IMR-90 (cell line): ENCODE measurements around the gene SPRR3. TPM values are rescaled to one million over a fixed set of nuclear protein-coding genes. Genes with fewer than 3 reads are reported as not detected.

Experiments used
- ATAC-seq: fragments of 200-7000 bp; cut with Tn5 transposase; 2 replicates; pipeline ENCODE4 v1.9.1; 2020; ENCODE audit warnings: low read depth, mild to moderate bottlenecking, moderate library complexity
- BruUV-seq: library from RNA; stranded (reverse); fragments of 400-500 nt; replicated peaks from 2 replicates; lab custom pipeline; 2021; lab: Mats Ljungman, UMichigan
- CTCF ChIA-PET: fragments of 300-600 bp; formaldehyde crosslinking; extraction: SDS; loops from one replicate; lab custom pipeline; 2021; ENCODE audit warnings: antibody characterized with exemption; lab: Yijun Ruan, JAX
- POLR2A ChIA-PET: fragments of 300-600 bp; sonication (Branson Sonifier 250); formaldehyde crosslinking; loops from one replicate; lab custom pipeline; 2022; ENCODE audit warnings: antibody characterized with exemption; ENCODE audit not compliant: unreplicated experiment; lab: Charles Lee
- DNase-seq: peaks from one replicate; pipeline ENCODE4 v3.0.0; 2013
- H2AFZ ChIP-seq: replicated peaks from 2 replicates; pipeline ENCODE3; 2013; ENCODE audit warnings: low read length, mild to moderate bottlenecking; ENCODE audit not compliant: poor library complexity
- H2AK5ac ChIP-seq: 2 replicates; pipeline ENCODE4 v1.6.1; 2013; ENCODE audit warnings: low read depth, low read length, inconsistent platforms
- H2AK9ac ChIP-seq: replicated peaks from 2 replicates; pipeline ENCODE3; 2013; ENCODE audit warnings: mild to moderate bottlenecking, low read depth, low read length, moderate library complexity; ENCODE audit not compliant: poor library complexity
- H2BK120ac ChIP-seq: 2 replicates; pipeline ENCODE4 v1.6.1; 2013; ENCODE audit warnings: low read depth, low read length, inconsistent platforms
- H2BK15ac ChIP-seq: 3 replicates; pipeline ENCODE4 v1.6.1; 2013; ENCODE audit warnings: low read depth, low read length, inconsistent platforms
- H2BK20ac ChIP-seq: 2 replicates; pipeline ENCODE4 v1.6.1; 2013; ENCODE audit warnings: low read depth, mild to moderate bottlenecking, inconsistent platforms, low read length, moderate library complexity
- H2BK5ac ChIP-seq: 2 replicates; pipeline ENCODE4 v1.6.1; 2013; ENCODE audit warnings: mild to moderate bottlenecking, low read depth, low read length, inconsistent platforms; ENCODE audit not compliant: poor library complexity, severe bottlenecking
- H3K14ac ChIP-seq: replicated peaks from 2 replicates; pipeline ENCODE4 v1.6.1; 2013; ENCODE audit warnings: low read depth, low read length, inconsistent platforms
- H3K18ac ChIP-seq: 2 replicates; pipeline ENCODE4 v1.6.1; 2013; ENCODE audit warnings: low read depth, low read length, control low read depth
- H3K23ac ChIP-seq: 2 replicates; pipeline ENCODE4 v1.6.1; 2013; ENCODE audit warnings: low read depth, low read length, inconsistent platforms
- H3K27ac ChIP-seq: 2 replicates; pipeline ENCODE4 v1.5.1; 2013; ENCODE audit warnings: mild to moderate bottlenecking, control low read depth, low read length; ENCODE audit not compliant: insufficient read depth
- H3K27me3 ChIP-seq: 2 replicates; pipeline ENCODE4 v1.6.1; 2013; ENCODE audit warnings: low read length; ENCODE audit not compliant: control insufficient read depth, insufficient read depth
- H3K36me3 ChIP-seq: 2 replicates; pipeline ENCODE4 v1.6.1; 2013; ENCODE audit warnings: low read length, mixed read lengths; ENCODE audit not compliant: control insufficient read depth, insufficient read depth
- H3K4ac ChIP-seq: 2 replicates; pipeline ENCODE4 v1.6.1; 2013; ENCODE audit warnings: low read depth, low read length, inconsistent platforms
- H3K4me1 ChIP-seq: 2 replicates; pipeline ENCODE4 v1.6.1; 2013; ENCODE audit warnings: low read length, mixed read lengths; ENCODE audit not compliant: control insufficient read depth, insufficient read depth
- H3K4me2 ChIP-seq: 2 replicates; pipeline ENCODE4 v1.6.1; 2013; ENCODE audit warnings: low read depth, mild to moderate bottlenecking, control low read depth, low read length, moderate library complexity
- H3K4me3 ChIP-seq: 2 replicates; pipeline ENCODE4 v1.5.1; 2013; ENCODE audit warnings: low read depth, mild to moderate bottlenecking, control low read depth, low read length, moderate library complexity; ENCODE audit not compliant: insufficient read depth
- H3K56ac ChIP-seq: 2 replicates; pipeline ENCODE4 v1.6.1; 2013; ENCODE audit warnings: low read length, inconsistent platforms; ENCODE audit not compliant: insufficient read depth; ENCODE audit errors: extremely low read depth
- H3K79me1 ChIP-seq, 2 experiments: 2 replicates each; pipeline ENCODE4 v1.6.1; 2013; ENCODE audit warnings: low read length in 2 of 2, inconsistent platforms in 1 of 2, low read depth in 1 of 2
- H3K9ac ChIP-seq: 2 replicates; pipeline ENCODE4 v1.6.1; 2013; ENCODE audit warnings: low read depth, low read length, control low read depth
- H3K9me1 ChIP-seq: 2 replicates; pipeline ENCODE4 v1.6.1; 2013; ENCODE audit warnings: low read length, inconsistent platforms; ENCODE audit not compliant: insufficient read depth
- H3K9me3 ChIP-seq: 2 replicates; pipeline ENCODE4 v1.6.1; 2013; ENCODE audit warnings: low read length; ENCODE audit not compliant: control insufficient read depth, insufficient read depth
- H4K20me1 ChIP-seq: 2 replicates; pipeline ENCODE4 v1.6.1; 2013; ENCODE audit warnings: low read length, inconsistent platforms; ENCODE audit not compliant: insufficient read depth
- H4K5ac ChIP-seq: 2 replicates; pipeline ENCODE4 v1.6.1; 2013; ENCODE audit warnings: mild to moderate bottlenecking, low read depth, low read length, control low read depth
- H4K8ac ChIP-seq, 2 experiments: 2 replicates each; pipeline ENCODE4 v1.6.1; 2013; ENCODE audit warnings: low read depth in 2 of 2, low read length in 2 of 2, control low read depth in 1 of 2, inconsistent platforms in 1 of 2
- H4K91ac ChIP-seq: 2 replicates; pipeline ENCODE4 v1.6.1; 2013; ENCODE audit warnings: low read depth, low read length, inconsistent platforms; ENCODE audit not compliant: insufficient read depth
- CEBPB ChIP-seq: IDR thresholded peaks from 2 replicates; pipeline ENCODE4 v1.6.1; 2012; ENCODE audit warnings: low read depth, low read length, improper control_type of control experiment
- MAZ ChIP-seq: IDR thresholded peaks from 2 replicates; pipeline ENCODE4 v1.6.1; 2012; ENCODE audit warnings: low read depth, mild to moderate bottlenecking, low read length, improper control_type of control experiment, moderate library complexity, borderline replicate concordance
- MXI1 ChIP-seq: IDR thresholded peaks from 2 replicates; pipeline ENCODE4 v1.6.1; 2012; ENCODE audit warnings: low read depth, mild to moderate bottlenecking, low read length, moderate library complexity, borderline replicate concordance
- NFE2L2 ChIP-seq: fragments of 150-350 bp; IDR thresholded peaks from 2 replicates; pipeline ENCODE4 v1.6.1; 2016; ENCODE audit warnings: low read depth, mild to moderate bottlenecking, low read length
- POLR2A ChIP-seq: IDR thresholded peaks from 2 replicates; pipeline ENCODE4 v1.6.1; 2012; ENCODE audit warnings: mild to moderate bottlenecking, low read depth, low read length
- RAD21 ChIP-seq: IDR thresholded peaks from 2 replicates; pipeline ENCODE4 v1.6.1; 2012; ENCODE audit warnings: low read length, improper control_type of control experiment
- RCOR1 ChIP-seq: IDR thresholded peaks from 2 replicates; pipeline ENCODE4 v1.6.1; 2012; ENCODE audit warnings: mild to moderate bottlenecking, low read length, improper control_type of control experiment; ENCODE audit not compliant: insufficient replicate concordance
- RFX5 ChIP-seq: IDR thresholded peaks from 2 replicates; pipeline ENCODE4 v1.8.0; 2012; ENCODE audit warnings: low read depth, mild to moderate bottlenecking, low read length, moderate library complexity
- WGBS, 2 experiments: methylation state at CpG; one replicate each; pipeline versions ENCODE4 v1.1.5 to v1.1.7; 2013; ENCODE audit warnings: missing lambda C conversion rate in 2 of 2; ENCODE audit not compliant: insufficient read length in 1 of 2; ENCODE audit errors: extremely low coverage in 2 of 2; 5-methylcytosine and 5-hydroxymethylcytosine counted together
- dilution Hi-C: fragments of 300-500 bp; cut with HindIII; formaldehyde crosslinking; loops from one replicate; pipeline ENCODE4 v1.14.3; 2018; ENCODE audit warnings: low sequenced_read_pairs; ENCODE audit not compliant: unreplicated experiment
- in situ Hi-C: fragments of 300-500 bp; cut with MboI; formaldehyde crosslinking; loops from 3 replicates; pipeline ENCODE4 v1.14.3; 2019; ENCODE audit warnings: low sequenced_read_pairs, inconsistent platforms, mixed read lengths
- intact Hi-C: fragments of 100-400 bp; cut with micrococcal nuclease; formaldehyde crosslinking; loops from 2 replicates; pipeline ENCODE4 v1.10.0; 2022
- polyA plus RNA-seq, 3 experiments: library from polyadenylated mRNA; depleted of rRNA; stranded (reverse); fragments of >200 nt; gene quantifications; 2 replicates each; pipeline ENCODE4 v1.2.3, GENCODE V29; 2012; ENCODE audit warnings: low replicate concordance in 1 of 3
- total RNA-seq: library from RNA; depleted of rRNA; stranded (reverse); fragments of >200 nt; gene quantifications from 2 replicates; pipeline ENCODE4 v1.2.3, GENCODE V29; 2012
- TF ChIP-seq, protein P1 (sequence below): conservative IDR thresholded peaks from 2 replicates; pipeline ENCODE4 v1.5.1; 2012; ENCODE audit warnings: mild to moderate bottlenecking, low read depth, low read length, improper control_type of control experiment

The SPRR3 gene
- total and polyA plus RNA-seq, 2 of the 4 experiments (the other 2 are of a cell fraction) = not detected

DNA sequence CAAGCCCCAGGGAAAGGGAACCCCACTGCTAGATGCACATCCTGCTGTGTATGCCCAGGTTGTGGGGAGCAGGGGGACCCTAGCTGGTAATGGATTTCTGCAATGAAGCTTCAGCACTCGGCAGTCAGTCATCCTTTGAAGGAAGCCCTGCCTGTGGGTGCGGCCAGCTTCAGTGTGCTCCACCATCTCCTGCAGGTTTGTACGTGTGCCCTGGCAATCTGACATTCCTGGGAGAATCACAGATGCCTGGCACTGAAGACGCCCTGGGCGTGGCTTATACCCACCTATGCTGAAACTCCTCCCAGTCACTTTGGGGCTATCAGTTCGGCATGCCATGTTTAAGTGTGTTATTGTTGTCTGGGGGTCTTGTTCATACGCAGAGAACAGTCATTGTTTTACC is 47.8 kb upstream of the SPRR3 start:
- Histone ChIP-seq H3K27me3 (no peaks in the 10 kb centered on the region), H3K79me1 (no peaks in the 10 kb centered on the region), H3K9me1 (no peaks in the 10 kb centered on the region), H3K14ac (no peak overlapping the region), H3K4ac (no peak overlapping the region), H3K9ac (no peak overlapping the region), H3K56ac (no peak overlapping the region), H2AK9ac (no peak overlapping the region), H4K91ac (no peak overlapping the region), H2AFZ (no peak overlapping the region), H3K36me3 (no peaks in the 10 kb centered on the region), H3K4me2 (no peak overlapping the region), H4K8ac (no peak overlapping the region), H3K4me3 (no peak overlapping the region), H2AK5ac (no peak overlapping the region), H4K5ac (no peak overlapping the region), H3K27ac (no peak overlapping the region), H3K23ac (no peak overlapping the region), H3K4me1 (no peaks in the 10 kb centered on the region), H4K20me1 (no peaks in the 10 kb centered on the region), H3K9me3 (no peaks in the 10 kb centered on the region), H2BK5ac (no peak overlapping the region), H2BK120ac (no peak overlapping the region), H2BK20ac (no peak overlapping the region), H3K18ac (no peak overlapping the region), H2BK15ac (no peak overlapping the region)
- ChIA-PET POLR2A (no interaction called here), CTCF (no interaction called here)
- ATAC-seq (no peak), DNase-seq (no peak)
- in situ Hi-C loops = no loop called here
- no peak for TF ChIP-seq RAD21
- no peak for TF ChIP-seq NFE2L2
- TF ChIP-seq RFX5 = no peak
- TF ChIP-seq POLR2A = no peak
- no peak for TF ChIP-seq RCOR1
- TF ChIP-seq, protein P1, sequence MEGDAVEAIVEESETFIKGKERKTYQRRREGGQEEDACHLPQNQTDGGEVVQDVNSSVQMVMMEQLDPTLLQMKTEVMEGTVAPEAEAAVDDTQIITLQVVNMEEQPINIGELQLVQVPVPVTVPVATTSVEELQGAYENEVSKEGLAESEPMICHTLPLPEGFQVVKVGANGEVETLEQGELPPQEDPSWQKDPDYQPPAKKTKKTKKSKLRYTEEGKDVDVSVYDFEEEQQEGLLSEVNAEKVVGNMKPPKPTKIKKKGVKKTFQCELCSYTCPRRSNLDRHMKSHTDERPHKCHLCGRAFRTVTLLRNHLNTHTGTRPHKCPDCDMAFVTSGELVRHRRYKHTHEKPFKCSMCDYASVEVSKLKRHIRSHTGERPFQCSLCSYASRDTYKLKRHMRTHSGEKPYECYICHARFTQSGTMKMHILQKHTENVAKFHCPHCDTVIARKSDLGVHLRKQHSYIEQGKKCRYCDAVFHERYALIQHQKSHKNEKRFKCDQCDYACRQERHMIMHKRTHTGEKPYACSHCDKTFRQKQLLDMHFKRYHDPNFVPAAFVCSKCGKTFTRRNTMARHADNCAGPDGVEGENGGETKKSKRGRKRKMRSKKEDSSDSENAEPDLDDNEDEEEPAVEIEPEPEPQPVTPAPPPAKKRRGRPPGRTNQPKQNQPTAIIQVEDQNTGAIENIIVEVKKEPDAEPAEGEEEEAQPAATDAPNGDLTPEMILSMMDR = no peak
- TF ChIP-seq CEBPB = no peak
- TF ChIP-seq MAZ = no peak
- no peak for TF ChIP-seq MXI1
- intact Hi-C loops = no loop called here
- BruUV-seq = no TSS peak
- 60% methylated on average over 1 of the region's 7 CpGs; no CpG with 5 or more reads in 1 of the 2 experiments for WGBS, 2 experiments
- dilution Hi-C loops = no loop called here
